ENCODE measurements around the gene FHIP1B.

The FHIP1B gene

GRCh38 chr11:6223854-6224253 lies 10.6 kb downstream of the FHIP1B start:
- Histone ChIP-seq H4K8ac (ENCODE audit: low read depth, low read length) (no peak overlapping the region), H3K27ac (ENCODE audit: low read depth, low read length) (no peak overlapping the region), H3K27me3 (ENCODE audit: insufficient read depth, low read length) (no peaks in the 10 kb centered on the region), H2AK5ac (ENCODE audit: low read length) (no peak overlapping the region), H3K14ac (ENCODE audit: low read length) (no peak overlapping the region), H3K4me1 (ENCODE audit: control insufficient read depth in 1 of 2, insufficient read depth in 2 of 2, low read length in 2 of 2) (no peaks in the 10 kb centered on the region), H4K91ac (ENCODE audit: low read depth, low read length) (no peak overlapping the region), H2BK120ac (ENCODE audit: insufficient read depth, low read length, poor library complexity) (no peak overlapping the region), H3K79me2 (ENCODE audit: control insufficient read depth, insufficient read depth, low read length, poor library complexity) (no peaks in the 10 kb centered on the region), H2AFZ (ENCODE audit: insufficient read depth, low read length, poor library complexity) (no peak overlapping the region), H3K4me2 (ENCODE audit: low read length) (no peak overlapping the region), H3K79me1 (ENCODE audit: low read length) (no peaks in the 10 kb centered on the region), H3K9ac (ENCODE audit: low read length) (no peak overlapping the region), H3K36me3 (ENCODE audit: control insufficient read depth in 1 of 2, insufficient read depth in 2 of 2, low read length in 2 of 2) (peaks cover 21 to 26% of the 10 kb centered on the region in 2 experiments), H3K9me3 (ENCODE audit: insufficient read depth, low read depth, low read length) (no peaks in the 10 kb centered on the region), H2BK5ac (ENCODE audit: low read depth, low read length, poor library complexity) (no peak overlapping the region), H4K12ac (ENCODE audit: low read depth, low read length) (no peak overlapping the region), H3K4me3 (ENCODE audit: low read depth, low read length) (no peak overlapping the region), H3K18ac (ENCODE audit: low read length) (no peak overlapping the region), H3K23ac (ENCODE audit: low read length) (no peak overlapping the region), H2BK12ac (ENCODE audit: low read length) (no peak overlapping the region), H3K4ac (ENCODE audit: low read depth, low read length) (no peak overlapping the region)
- WGBS (ENCODE audit: extremely low coverage, insufficient coverage, insufficient read length) = no CpG with 5 or more reads among the region's 17 CpGs
- DNase-seq = no peak

GRCh38 chr11:6219359-6219758 lies 15.1 kb downstream of the FHIP1B start:
- Histone ChIP-seq H3K9me3 (ENCODE audit: insufficient read depth, low read depth, low read length) (no peaks in the 10 kb centered on the region), H3K23ac (ENCODE audit: low read length) (no peak overlapping the region), H2AK5ac (ENCODE audit: low read length) (no peak overlapping the region), H3K27me3 (ENCODE audit: insufficient read depth, low read length) (no peaks in the 10 kb centered on the region), H4K12ac (ENCODE audit: low read depth, low read length) (no peak overlapping the region), H3K9ac (ENCODE audit: low read length) (no peak overlapping the region), H3K36me3 (ENCODE audit: control insufficient read depth in 1 of 2, insufficient read depth in 2 of 2, low read length in 2 of 2) (peaks cover 38 to 50% of the 10 kb centered on the region in 2 experiments), H3K14ac (ENCODE audit: low read length) (no peak overlapping the region), H2AFZ (ENCODE audit: insufficient read depth, low read length, poor library complexity) (no peak overlapping the region), H3K79me2 (ENCODE audit: control insufficient read depth, insufficient read depth, low read length, poor library complexity) (no peaks in the 10 kb centered on the region), H3K79me1 (ENCODE audit: low read length) (peaks cover 4% of the 10 kb centered on the region), H2BK5ac (ENCODE audit: low read depth, low read length, poor library complexity) (no peak overlapping the region), H3K27ac (ENCODE audit: low read depth, low read length) (no peak overlapping the region), H4K8ac (ENCODE audit: low read depth, low read length) (no peak overlapping the region), H3K4me3 (ENCODE audit: low read depth, low read length) (no peak overlapping the region), H4K91ac (ENCODE audit: low read depth, low read length) (no peak overlapping the region), H3K18ac (ENCODE audit: low read length) (no peak overlapping the region), H3K4me2 (ENCODE audit: low read length) (no peak overlapping the region), H2BK120ac (ENCODE audit: insufficient read depth, low read length, poor library complexity) (no peak overlapping the region), H2BK12ac (ENCODE audit: low read length) (no peak overlapping the region), H3K4ac (ENCODE audit: low read depth, low read length) (no peak overlapping the region), H3K4me1 (ENCODE audit: control insufficient read depth in 1 of 2, insufficient read depth in 2 of 2, low read length in 2 of 2) (peaks cover 11 to 12% of the 10 kb centered on the region in 2 experiments)
- no CpG with 5 or more reads among the region's 2 CpGs for WGBS (ENCODE audit: extremely low coverage, insufficient coverage, insufficient read length)
- DNase-seq = no peak

GRCh38 chr11:6217722-6218121 lies 16.7 kb downstream of the FHIP1B start:
- Histone ChIP-seq H2BK120ac (ENCODE audit: insufficient read depth, low read length, poor library complexity) (no peak overlapping the region), H2AFZ (ENCODE audit: insufficient read depth, low read length, poor library complexity) (no peak overlapping the region), H2BK12ac (ENCODE audit: low read length) (no peak overlapping the region), H3K4me3 (ENCODE audit: low read depth, low read length) (no peak overlapping the region), H3K27ac (ENCODE audit: low read depth, low read length) (no peak overlapping the region), H3K9me3 (ENCODE audit: insufficient read depth, low read depth, low read length) (no peaks in the 10 kb centered on the region), H3K14ac (ENCODE audit: low read length) (no peak overlapping the region), H3K4me2 (ENCODE audit: low read length) (no peak overlapping the region), H3K79me2 (ENCODE audit: control insufficient read depth, insufficient read depth, low read length, poor library complexity) (no peaks in the 10 kb centered on the region), H4K12ac (ENCODE audit: low read depth, low read length) (no peak overlapping the region), H2AK5ac (ENCODE audit: low read length) (no peak overlapping the region), H3K79me1 (ENCODE audit: low read length) (peaks cover 4% of the 10 kb centered on the region), H3K23ac (ENCODE audit: low read length) (no peak overlapping the region), H4K91ac (ENCODE audit: low read depth, low read length) (no peak overlapping the region), H3K4me1 (ENCODE audit: control insufficient read depth in 1 of 2, insufficient read depth in 2 of 2, low read length in 2 of 2) (peaks cover 11 to 12% of the 10 kb centered on the region in 2 experiments), H2BK5ac (ENCODE audit: low read depth, low read length, poor library complexity) (no peak overlapping the region), H3K9ac (ENCODE audit: low read length) (no peak overlapping the region), H3K18ac (ENCODE audit: low read length) (no peak overlapping the region), H3K27me3 (ENCODE audit: insufficient read depth, low read length) (no peaks in the 10 kb centered on the region), H3K4ac (ENCODE audit: low read depth, low read length) (no peak overlapping the region), H4K8ac (ENCODE audit: low read depth, low read length) (no peak overlapping the region), H3K36me3 (ENCODE audit: control insufficient read depth in 1 of 2, insufficient read depth in 2 of 2, low read length in 2 of 2) (peaks cover 28 to 38% of the 10 kb centered on the region in 2 experiments)
- no peak for DNase-seq
- WGBS (ENCODE audit: extremely low coverage, insufficient coverage, insufficient read length) = no CpG with 5 or more reads among the region's 19 CpGs

GRCh38 chr11:6216501-6216900 lies 17.9 kb downstream of the FHIP1B start:
- Histone ChIP-seq H3K23ac (ENCODE audit: low read length) (no peak overlapping the region), H2BK5ac (ENCODE audit: low read depth, low read length, poor library complexity) (no peak overlapping the region), H4K12ac (ENCODE audit: low read depth, low read length) (no peak overlapping the region), H3K27me3 (ENCODE audit: insufficient read depth, low read length) (no peaks in the 10 kb centered on the region), H3K4me3 (ENCODE audit: low read depth, low read length) (no peak overlapping the region), H2BK12ac (ENCODE audit: low read length) (no peak overlapping the region), H3K79me1 (ENCODE audit: low read length) (peaks cover 4% of the 10 kb centered on the region), H3K9me3 (ENCODE audit: insufficient read depth, low read depth, low read length) (no peaks in the 10 kb centered on the region), H3K9ac (ENCODE audit: low read length) (no peak overlapping the region), H3K18ac (ENCODE audit: low read length) (no peak overlapping the region), H3K79me2 (ENCODE audit: control insufficient read depth, insufficient read depth, low read length, poor library complexity) (no peaks in the 10 kb centered on the region), H3K4me2 (ENCODE audit: low read length) (no peak overlapping the region), H3K4me1 (ENCODE audit: control insufficient read depth in 1 of 2, insufficient read depth in 2 of 2, low read length in 2 of 2) (peaks cover 11 to 12% of the 10 kb centered on the region in 2 experiments), H3K4ac (ENCODE audit: low read depth, low read length) (no peak overlapping the region), H4K8ac (ENCODE audit: low read depth, low read length) (no peak overlapping the region), H3K27ac (ENCODE audit: low read depth, low read length) (peak overlapping the region; percentile 36), H3K14ac (ENCODE audit: low read length) (no peak overlapping the region), H3K36me3 (ENCODE audit: control insufficient read depth in 1 of 2, insufficient read depth in 2 of 2, low read length in 2 of 2) (peaks cover 25 to 38% of the 10 kb centered on the region in 2 experiments), H2AFZ (ENCODE audit: insufficient read depth, low read length, poor library complexity) (no peak overlapping the region), H2BK120ac (ENCODE audit: insufficient read depth, low read length, poor library complexity) (no peak overlapping the region), H4K91ac (ENCODE audit: low read depth, low read length) (no peak overlapping the region), H2AK5ac (ENCODE audit: low read length) (no peak overlapping the region)
- WGBS (ENCODE audit: extremely low coverage, insufficient coverage, insufficient read length) = no CpG with 5 or more reads among the region's 4 CpGs
- DNase-seq = no peak

All from trophoblast cell (in vitro differentiated cells and primary cell).